ENCODE data around the gene RAP1GAP2.

RAP1GAP2 gene

GRCh38 chr17:2853283-2854142 is 57.3 kb downstream of the RAP1GAP2 start:
- DNase-seq (ENCODE audit: low spot score), result peak; percentile 47

DNA sequence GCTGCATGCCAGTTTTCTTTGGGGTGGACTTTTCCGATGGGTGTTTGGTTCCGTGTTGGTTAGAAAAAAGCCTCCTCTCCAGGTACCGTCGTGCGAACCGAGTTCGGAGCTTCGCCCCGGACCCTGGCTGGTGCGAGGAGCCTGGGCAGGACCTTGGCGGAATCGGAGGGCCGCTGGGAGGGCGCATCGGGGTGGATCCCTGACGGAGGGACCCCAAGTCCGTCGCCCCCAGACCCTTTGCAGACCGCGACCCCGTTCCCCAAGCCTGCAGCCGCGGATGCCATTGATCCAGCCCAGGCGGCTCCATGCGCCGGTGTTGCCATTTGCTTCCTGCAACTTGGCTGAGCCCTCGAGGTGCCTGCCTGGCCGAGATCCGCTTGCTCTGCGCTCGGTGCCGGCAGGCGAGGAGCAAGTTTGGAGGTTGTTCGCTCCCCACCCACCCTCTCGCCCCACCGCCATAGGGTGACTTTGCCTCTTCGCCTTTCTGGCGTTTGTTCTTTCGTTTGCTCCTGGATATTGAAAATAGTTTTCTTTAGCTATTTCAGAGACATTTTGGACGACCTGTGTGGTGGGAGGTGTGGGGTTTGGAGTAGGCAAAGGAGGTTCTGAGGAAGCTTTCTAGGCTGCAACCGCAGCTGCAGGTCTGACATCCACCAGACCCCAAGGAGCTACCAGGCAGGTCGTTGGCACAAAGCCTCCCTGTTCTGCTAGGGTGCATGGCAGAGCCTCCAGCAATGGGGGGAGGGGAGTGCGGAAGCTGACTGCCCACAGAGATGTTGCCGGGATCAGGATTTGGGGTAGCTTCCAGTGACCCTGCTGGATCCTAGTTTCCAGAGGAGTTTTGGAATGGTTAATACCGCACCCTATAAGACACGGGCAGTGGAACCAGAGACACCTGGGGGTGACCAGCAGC is 58.2 kb downstream of the RAP1GAP2 start:
- no peak for DNase-seq (ENCODE audit: low spot score)

DNA sequence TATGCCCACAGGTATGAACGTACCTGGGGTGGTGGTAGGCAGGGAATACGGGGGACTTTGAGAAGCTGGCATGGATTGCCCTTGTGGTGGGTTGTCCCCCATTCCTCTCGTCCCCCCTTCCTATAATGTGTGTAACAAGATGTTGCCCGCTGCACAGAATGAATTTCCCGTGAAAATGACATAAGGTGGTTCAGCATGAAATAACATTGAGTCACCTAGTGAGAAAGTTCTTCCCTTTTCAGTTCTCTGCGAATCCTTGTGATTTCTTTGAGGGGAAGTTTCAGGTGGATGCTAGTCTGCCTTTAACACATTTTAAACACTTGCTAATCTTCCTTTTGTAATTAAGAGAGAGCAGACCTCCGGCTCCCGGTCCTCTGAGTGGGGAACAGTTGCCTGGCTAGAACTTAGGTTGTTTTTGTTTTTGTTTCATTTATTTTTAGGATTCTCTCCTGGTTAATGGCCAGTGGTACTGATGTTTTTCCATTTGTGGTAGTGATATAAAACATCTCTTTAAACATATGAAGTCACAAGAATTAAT is 58.9 kb downstream of the RAP1GAP2 start:
- DNase-seq (ENCODE audit: low spot score), result no peak

DNA sequence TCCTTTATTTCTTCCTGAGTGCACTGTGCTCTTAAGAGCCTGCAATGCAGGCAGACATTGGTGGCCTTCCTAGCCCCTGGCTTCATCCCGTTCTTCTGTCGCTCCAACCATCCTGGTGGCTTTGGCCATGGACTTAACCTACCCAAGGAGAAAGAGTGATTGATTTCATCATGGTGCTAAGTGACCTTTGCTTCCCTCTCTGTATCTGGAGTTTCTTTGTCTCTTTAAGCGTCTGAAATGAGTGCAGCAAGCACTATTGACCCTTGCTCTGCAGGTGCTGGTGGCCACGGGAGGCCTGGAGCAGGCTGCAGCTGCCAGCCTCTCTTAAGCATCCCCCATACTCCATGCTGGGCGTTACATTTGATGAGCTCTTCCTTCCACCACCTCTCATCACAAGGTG is 60.5 kb downstream of the RAP1GAP2 start:
- DNase-seq (ENCODE audit: low spot score), result no peak

GRCh38 chr17:2860045-2860444 is 63.8 kb downstream of the RAP1GAP2 start:
- no peak for DNase-seq (ENCODE audit: low spot score)

DNA sequence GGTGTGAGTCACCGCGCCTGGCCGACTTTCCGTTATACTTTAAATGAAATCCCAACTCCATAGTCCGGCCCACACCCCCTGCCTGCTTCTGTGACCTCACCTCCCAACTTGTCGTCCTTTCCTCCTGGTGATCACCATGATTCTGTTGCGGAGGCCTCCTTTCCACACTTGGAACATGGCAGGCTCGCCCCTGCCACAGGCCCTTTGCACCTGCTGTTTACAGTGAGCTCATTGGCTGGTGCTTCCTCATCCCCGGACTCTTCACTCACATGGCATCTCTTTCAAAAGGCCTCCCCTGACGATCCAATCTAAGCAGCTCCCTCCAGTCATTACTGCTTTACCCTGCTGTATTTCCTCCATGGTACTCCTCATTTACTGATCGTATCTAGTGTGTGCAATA is 64.6 kb downstream of the RAP1GAP2 start:
- DNase-seq (ENCODE audit: low spot score), result no peak

DNA sequence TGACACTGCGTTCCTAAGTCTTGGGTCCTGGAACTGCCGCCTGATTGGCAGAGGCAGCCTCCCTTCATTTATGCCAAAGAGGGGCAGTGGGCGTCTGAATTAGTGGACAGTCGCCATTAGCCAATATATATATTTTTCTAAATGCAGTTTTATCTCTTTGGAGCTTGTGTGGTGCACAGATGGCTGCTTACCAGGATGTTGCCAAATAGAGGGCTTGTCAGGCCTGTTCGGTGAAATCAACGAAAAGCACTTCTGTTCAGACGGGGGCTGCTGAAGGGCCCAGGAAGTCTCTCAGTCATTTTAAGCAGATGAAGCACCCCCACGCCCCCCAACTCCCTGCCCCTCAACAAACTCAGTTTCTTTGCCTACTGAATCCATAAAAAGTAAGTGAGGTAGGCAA is 66.0 kb downstream of the RAP1GAP2 start:
- DNase-seq (ENCODE audit: low spot score), result no peak

DNA sequence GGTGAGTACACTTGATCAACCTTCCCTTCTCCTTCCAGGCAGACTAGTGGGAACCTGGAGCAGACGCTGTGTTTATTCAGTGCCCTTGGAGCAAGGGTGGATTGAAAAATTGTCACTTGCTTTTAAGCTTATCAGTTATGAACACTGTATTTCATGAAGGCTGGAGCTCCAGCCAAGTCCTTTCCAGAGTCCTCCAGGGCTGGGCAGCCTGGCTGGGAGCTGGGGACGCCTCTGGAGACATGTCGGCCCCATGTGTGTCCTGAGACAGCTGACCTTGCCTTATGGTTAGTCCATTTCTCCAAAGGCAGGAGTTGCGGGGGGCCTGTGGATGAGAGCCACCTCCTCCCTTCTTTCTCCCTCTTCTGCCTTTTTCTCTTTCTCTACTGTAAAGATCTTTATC is 67.0 kb downstream of the RAP1GAP2 start:
- no peak for DNase-seq (ENCODE audit: low spot score)

- no peak for DNase-seq (ENCODE audit: low spot score)
Measured at GRCh38 chr17:2865228-2865627, 69.0 kb downstream of the RAP1GAP2 start.

DNA sequence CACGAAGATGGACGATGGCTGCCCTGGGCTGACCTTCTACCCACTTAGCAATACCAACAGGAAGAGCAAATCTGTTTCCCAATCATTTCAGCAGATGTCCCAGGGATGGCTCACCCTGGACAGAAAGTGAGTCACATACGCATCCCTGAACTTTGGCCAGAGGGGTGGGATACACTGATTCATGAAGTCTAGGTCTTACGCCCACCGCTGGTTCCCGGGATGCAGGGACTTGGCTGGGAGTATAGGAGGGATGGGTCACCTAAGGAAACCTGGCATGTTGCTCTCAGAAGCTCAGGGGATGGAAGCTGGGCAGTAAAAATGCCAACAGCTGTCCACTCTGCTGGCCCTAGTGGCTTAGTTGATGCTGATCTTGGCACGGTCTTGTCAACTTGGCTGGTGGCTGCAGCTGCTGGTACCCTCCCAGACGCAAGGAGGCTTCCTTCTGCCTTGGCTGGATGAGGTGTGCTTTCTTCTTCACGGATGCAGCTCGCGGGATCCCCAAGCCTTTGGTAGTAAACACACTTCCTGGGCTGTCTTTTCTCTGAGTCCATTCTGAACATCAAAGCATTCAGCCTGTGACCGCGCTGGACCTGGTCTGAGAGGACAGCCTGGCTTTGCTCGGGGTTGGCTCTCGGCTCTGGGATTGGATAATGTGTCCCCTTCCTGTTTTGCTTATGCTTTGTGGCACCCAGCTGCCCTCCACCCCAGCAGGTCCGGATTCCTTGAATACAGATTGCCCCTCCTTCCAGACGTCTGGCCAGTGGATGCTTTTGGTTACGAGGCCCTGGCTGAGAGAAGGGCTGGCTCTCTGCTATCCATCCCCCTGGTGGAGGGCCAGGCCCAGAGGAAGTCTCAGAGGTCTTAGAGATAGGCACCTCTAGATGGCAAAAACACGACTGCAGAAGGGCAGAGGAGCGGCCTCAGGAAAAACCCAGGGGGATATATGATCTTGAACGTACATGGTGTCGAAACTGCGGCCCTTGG is 71.5 kb downstream of the RAP1GAP2 start:
- peak; percentile 19 for DNase-seq (ENCODE audit: low spot score)

GRCh38 chr17:2869604-2870003 is 73.4 kb downstream of the RAP1GAP2 start:
- no peak for DNase-seq (ENCODE audit: low spot score)

GRCh38 chr17:2871205-2871604 is 75.0 kb downstream of the RAP1GAP2 start:
- DNase-seq (ENCODE audit: low spot score), result no peak

DNA sequence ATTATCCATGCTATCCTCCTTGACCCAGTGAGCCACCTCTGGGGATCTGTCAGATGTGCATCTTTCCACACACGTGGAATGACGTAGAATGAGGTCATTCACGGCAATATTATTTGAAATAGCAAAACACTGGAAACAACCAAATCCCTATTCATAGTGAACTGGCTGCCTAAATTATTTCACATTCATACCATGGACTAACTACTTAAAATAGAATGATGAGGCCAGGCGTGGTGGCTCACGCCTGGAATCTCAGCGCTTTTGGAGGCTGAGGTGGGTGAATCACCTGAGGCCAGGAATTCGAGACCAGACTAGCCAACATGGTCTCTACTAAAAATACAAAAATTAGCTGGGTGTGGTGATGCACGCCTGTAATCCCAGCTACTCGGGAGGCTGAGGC is 75.5 kb downstream of the RAP1GAP2 start:
- no peak for DNase-seq (ENCODE audit: low spot score)

GRCh38 chr17:2872282-2872681 is 76.0 kb downstream of the RAP1GAP2 start:
- DNase-seq (ENCODE audit: low spot score), result no peak

- DNase-seq (ENCODE audit: low spot score), result no peak
Measured at GRCh38 chr17:2874189-2874686, 78.0 kb downstream of the RAP1GAP2 start.

DNA sequence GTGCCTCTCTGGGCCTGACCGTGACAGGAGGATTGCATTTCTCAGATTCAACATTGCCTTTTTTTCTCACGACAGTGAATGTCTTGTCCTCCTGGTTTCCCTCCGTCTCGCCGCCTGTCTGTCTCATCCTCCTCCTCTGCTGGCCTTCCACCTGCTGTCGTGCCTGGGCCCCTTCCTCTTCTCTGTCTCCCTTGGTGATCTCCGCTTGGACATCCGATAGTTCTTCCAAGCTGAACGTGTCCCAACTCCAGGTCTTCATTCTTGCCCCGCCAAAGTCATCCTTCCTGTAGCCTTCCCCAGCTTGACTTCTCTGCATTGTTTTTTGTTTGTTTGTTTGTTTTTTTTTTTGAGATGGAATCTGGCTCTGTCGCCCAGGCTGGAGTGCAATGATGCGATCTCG is 79.4 kb downstream of the RAP1GAP2 start:
- DNase-seq (ENCODE audit: low spot score), result no peak

GRCh38 chr17:2876467-2876866 is 80.2 kb downstream of the RAP1GAP2 start:
- no peak for DNase-seq (ENCODE audit: low spot score)

DNA sequence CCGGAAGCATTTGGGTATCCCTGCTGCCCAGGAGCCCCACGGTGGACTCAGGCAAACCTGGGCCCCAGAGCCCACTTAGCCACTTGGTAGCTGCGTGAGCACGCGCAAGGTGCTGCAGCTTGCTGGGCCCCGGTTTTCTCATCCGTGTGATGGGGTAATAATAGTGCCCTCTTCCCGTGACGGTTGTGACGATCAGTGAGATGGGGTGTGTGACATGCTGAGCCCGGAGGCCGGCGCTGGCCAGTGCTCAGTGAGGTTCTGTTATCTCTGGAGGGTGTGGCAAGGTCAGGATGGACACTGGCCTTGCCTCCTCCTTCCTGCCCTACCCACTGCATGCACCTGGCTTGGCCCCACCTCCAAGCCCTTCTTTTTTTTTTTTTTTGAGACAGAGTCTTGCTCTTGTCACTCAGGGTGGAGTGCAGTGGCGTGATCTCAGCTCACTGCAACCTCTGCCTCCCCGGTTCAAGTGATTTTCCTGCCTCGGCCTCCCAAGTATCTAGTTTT is 82.6 kb downstream of the RAP1GAP2 start:
- DNase-seq (ENCODE audit: low spot score), result no peak

DNA sequence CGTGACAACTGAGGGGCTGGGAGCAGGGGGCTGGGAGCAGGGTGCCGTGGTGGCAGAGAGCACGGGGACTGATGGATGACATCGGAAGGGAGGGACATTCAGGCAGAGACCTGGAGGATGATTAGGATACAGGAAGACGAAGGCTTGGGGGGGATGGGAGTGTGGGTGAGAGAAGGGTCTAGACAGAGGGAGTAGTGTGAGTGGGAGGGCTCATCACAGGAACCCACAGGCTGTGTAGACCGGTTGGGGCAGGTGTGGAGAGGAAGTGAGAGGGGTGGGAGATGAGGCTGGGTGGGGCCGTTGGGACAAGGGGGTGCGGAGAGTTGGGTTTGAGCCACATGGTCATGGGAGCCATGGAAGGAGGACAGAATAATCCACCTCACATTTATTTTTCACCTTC is 83.8 kb downstream of the RAP1GAP2 start:
- DNase-seq (ENCODE audit: low spot score), result no peak

- DNase-seq (ENCODE audit: low spot score), result no peak
Measured at GRCh38 chr17:2881295-2881694, 85.1 kb downstream of the RAP1GAP2 start.

DNA sequence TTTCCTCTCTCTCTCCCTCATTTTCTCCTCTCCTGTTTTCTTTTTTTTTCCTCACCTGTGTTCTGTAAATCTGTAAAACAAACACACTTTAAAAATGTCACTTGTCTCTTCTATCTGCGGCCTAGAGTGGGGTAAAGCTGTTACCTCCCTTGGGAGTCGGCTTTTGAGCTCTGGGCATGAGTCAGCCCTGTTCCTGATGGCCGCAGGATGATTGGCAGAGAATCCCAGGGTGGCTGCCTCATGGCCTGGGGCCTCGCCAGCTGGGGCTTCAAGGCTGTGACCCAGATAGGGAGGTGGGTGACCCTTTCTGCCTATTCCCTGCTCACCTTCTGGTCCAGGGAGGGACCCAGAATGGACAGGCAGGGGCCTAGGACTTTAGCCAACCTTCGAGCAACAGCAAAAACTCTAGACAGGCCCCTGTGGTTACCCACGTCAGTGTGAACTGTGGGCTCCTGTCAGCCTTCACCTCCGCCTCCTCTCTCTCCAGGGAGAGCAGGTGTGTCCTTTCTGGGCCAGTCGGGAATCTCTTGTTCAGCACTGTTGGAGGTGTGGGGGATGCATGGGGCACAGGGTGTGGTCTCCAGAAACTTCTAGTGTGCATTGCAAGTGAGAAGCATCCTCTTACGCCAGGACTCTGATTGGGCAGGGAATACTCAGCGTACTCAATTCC is 87.4 kb downstream of the RAP1GAP2 start:
- DNase-seq (ENCODE audit: low spot score), result peak; percentile 66

Measured in LoVo (cell line).